Smooth muscle cell (in vitro differentiated cells): ENCODE measurements around the gene RBMS3. TPM values are rescaled to one million over a fixed set of nuclear protein-coding genes. Genes with fewer than 3 reads are reported as not detected.

Source experiments
- DNase-seq: peaks from one replicate; lab custom pipeline; 2025; ENCODE audit not compliant: unreplicated experiment; lab: John Stamatoyannopoulos, UW
- H2AFZ ChIP-seq: fragments of 200-600 bp; sonication (generic); 2 replicates; pipeline ENCODE4 v1.6.0; 2016; ENCODE audit warnings: antibody characterized with exemption, low read depth, mild to moderate bottlenecking
- H3F3A ChIP-seq: fragments of 200-600 bp; sonication (generic); 2 replicates; pipeline ENCODE4 v1.6.0; 2017; ENCODE audit warnings: antibody characterized with exemption, low read depth
- H3K27ac ChIP-seq: fragments of 200-600 bp; sonication (generic); 2 replicates; pipeline ENCODE4 v1.5.1; 2016; ENCODE audit warnings: low read depth, mild to moderate bottlenecking
- H3K27me3 ChIP-seq: fragments of 200-600 bp; sonication (generic); 2 replicates; pipeline ENCODE4 v1.6.1; 2016; ENCODE audit warnings: low read depth, mild to moderate bottlenecking
- H3K36me3 ChIP-seq: fragments of 200-600 bp; sonication (generic); 2 replicates; pipeline ENCODE4 v1.5.1; 2016; ENCODE audit warnings: low read depth
- H3K4me1 ChIP-seq: fragments of 200-600 bp; sonication (generic); 2 replicates; pipeline ENCODE4 v1.5.1; 2016; ENCODE audit warnings: low read depth
- H3K4me2 ChIP-seq: fragments of 200-600 bp; sonication (generic); 2 replicates; pipeline ENCODE4 v1.6.0; 2016; ENCODE audit warnings: mild to moderate bottlenecking
- H3K4me3 ChIP-seq: fragments of 200-600 bp; sonication (generic); 2 replicates; pipeline ENCODE4 v1.5.1; 2016; ENCODE audit warnings: mild to moderate bottlenecking
- H3K79me2 ChIP-seq: fragments of 200-600 bp; sonication (generic); 2 replicates; pipeline ENCODE4 v1.6.0; 2016; ENCODE audit warnings: low read depth, mild to moderate bottlenecking
- H3K9ac ChIP-seq: fragments of 200-600 bp; sonication (generic); 2 replicates; pipeline ENCODE4 v1.6.0; 2016; ENCODE audit warnings: low read depth
- H3K9me3 ChIP-seq: fragments of 200-600 bp; sonication (generic); replicated peaks from 2 replicates; pipeline ENCODE4 v1.5.1; 2016; ENCODE audit warnings: low read depth
- H4K20me1 ChIP-seq: fragments of 200-600 bp; sonication (generic); 2 replicates; pipeline ENCODE4 v1.6.0; 2016; ENCODE audit warnings: low read depth
- CTCF ChIP-seq: fragments of 200-600 bp; sonication (generic); IDR thresholded peaks from 2 replicates; pipeline ENCODE4 v1.5.1; 2017; ENCODE audit warnings: borderline replicate concordance, mild to moderate bottlenecking, antibody characterized with exemption; ENCODE audit not compliant: insufficient read depth, poor library complexity, severe bottlenecking
- WGBS: methylation state at CpG from one replicate; pipeline ENCODE4 v1.1.7; 2016; ENCODE audit warnings: low lambda C conversion rate; 5-methylcytosine and 5-hydroxymethylcytosine counted together
- polyA plus RNA-seq: library from polyadenylated mRNA; unstranded; fragments of >200 nt; fragmentation: Nextera tagmentation; extraction: Ambion mirVana; gene quantifications from 2 replicates; pipeline ENCODE4 v1.2.1, GENCODE V29; 2016
- total RNA-seq: library from RNA; depleted of rRNA; stranded (reverse); fragments of >200 nt; gene quantifications from 2 replicates; pipeline ENCODE4 v1.2.3, GENCODE V29; 2014

Gene RBMS3
- total and polyA plus RNA-seq, 2 experiments from 2014 or later = 42.9 to 50.6 TPM

GRCh38 chr3:29585368-29585767, 304.5 kb downstream of the RBMS3 start:
- peaks cover 21% of the 10 kb centered on the region for H3K4me1 ChIP-seq
- DNase-seq = no peak

GRCh38 chr3:29587340-29587739, 306.5 kb downstream of the RBMS3 start:
- no peak for TF ChIP-seq CTCF
- Histone ChIP-seq H3K9ac (no peak overlapping the region), H3K27me3 (no peaks in the 10 kb centered on the region), H3K9me3 (no peaks in the 10 kb centered on the region), H3F3A (peaks cover 9% of the 10 kb centered on the region), H3K27ac (no peak overlapping the region), H3K79me2 (peaks cover 45% of the 10 kb centered on the region), H3K4me3 (no peak overlapping the region), H3K4me2 (no peak overlapping the region), H3K36me3 (no peaks in the 10 kb centered on the region), H2AFZ (no peak overlapping the region), H4K20me1 (no peaks in the 10 kb centered on the region), H3K4me1 (peaks cover 17% of the 10 kb centered on the region)
- no peak for DNase-seq
- 67% methylated on average over 2 of the region's 2 CpGs for WGBS

More at GRCh38 chr3:29585368-29585767, 304.5 kb downstream of the RBMS3 start:
- 96% methylated on average over 3 of the region's 3 CpGs for WGBS
- TF ChIP-seq CTCF = no peak
- H3K4me2 ChIP-seq = no peak overlapping the region
- H3K4me3 ChIP-seq = no peak overlapping the region
- H3K79me2 ChIP-seq = peaks cover 40% of the 10 kb centered on the region
- H3K9me3 ChIP-seq = no peaks in the 10 kb centered on the region
- H2AFZ ChIP-seq = no peak overlapping the region
- H3K27me3 ChIP-seq = no peaks in the 10 kb centered on the region
- peaks cover 18% of the 10 kb centered on the region for H3F3A ChIP-seq
- H3K9ac ChIP-seq = no peak overlapping the region
- no peaks in the 10 kb centered on the region for H3K36me3 ChIP-seq
- no peaks in the 10 kb centered on the region for H4K20me1 ChIP-seq
- H3K27ac ChIP-seq = no peak overlapping the region

GRCh38 chr3:29590012-29590411, 309.1 kb downstream of the RBMS3 start:
- no peak for TF ChIP-seq CTCF

GRCh38 chr3:29590461-29590860, 309.6 kb downstream of the RBMS3 start:
- Histone ChIP-seq H3K9me3 (no peaks in the 10 kb centered on the region), H3K4me1 (no peaks in the 10 kb centered on the region), H3K4me3 (no peak overlapping the region), H3K4me2 (no peak overlapping the region), H4K20me1 (no peaks in the 10 kb centered on the region), H3K79me2 (peaks cover 63% of the 10 kb centered on the region), H3K36me3 (no peaks in the 10 kb centered on the region), H3K9ac (no peak overlapping the region), H2AFZ (no peak overlapping the region), H3K27me3 (no peaks in the 10 kb centered on the region), H3F3A (no peaks in the 10 kb centered on the region), H3K27ac (no peak overlapping the region)
- no peak for TF ChIP-seq CTCF
- DNase-seq = no peak

More at GRCh38 chr3:29590012-29590411, 309.1 kb downstream of the RBMS3 start:
- Histone ChIP-seq H3K79me2 (peaks cover 63% of the 10 kb centered on the region), H3F3A (peaks cover 1% of the 10 kb centered on the region), H2AFZ (no peak overlapping the region), H3K9ac (no peak overlapping the region), H4K20me1 (no peaks in the 10 kb centered on the region), H3K36me3 (no peaks in the 10 kb centered on the region), H3K27ac (no peak overlapping the region), H3K9me3 (no peaks in the 10 kb centered on the region), H3K4me3 (no peak overlapping the region), H3K4me1 (no peaks in the 10 kb centered on the region), H3K27me3 (no peaks in the 10 kb centered on the region), H3K4me2 (no peak overlapping the region)
- no peak for DNase-seq
- 100% methylated on average over 1 of the region's 1 CpG for WGBS
